Measurements from ENCODE around the gene AKT3. TPM values are rescaled to one million over a fixed set of nuclear protein-coding genes. Genes with fewer than 3 reads are reported as not detected.
A peak's percentile ranks its signal among the peaks of the same experiment; 100 is the strongest.

AKT3 gene
- total RNA-seq, 4 donors from 2014 or later, result 8.5 to 16.0 (median 15.2) TPM

DNA sequence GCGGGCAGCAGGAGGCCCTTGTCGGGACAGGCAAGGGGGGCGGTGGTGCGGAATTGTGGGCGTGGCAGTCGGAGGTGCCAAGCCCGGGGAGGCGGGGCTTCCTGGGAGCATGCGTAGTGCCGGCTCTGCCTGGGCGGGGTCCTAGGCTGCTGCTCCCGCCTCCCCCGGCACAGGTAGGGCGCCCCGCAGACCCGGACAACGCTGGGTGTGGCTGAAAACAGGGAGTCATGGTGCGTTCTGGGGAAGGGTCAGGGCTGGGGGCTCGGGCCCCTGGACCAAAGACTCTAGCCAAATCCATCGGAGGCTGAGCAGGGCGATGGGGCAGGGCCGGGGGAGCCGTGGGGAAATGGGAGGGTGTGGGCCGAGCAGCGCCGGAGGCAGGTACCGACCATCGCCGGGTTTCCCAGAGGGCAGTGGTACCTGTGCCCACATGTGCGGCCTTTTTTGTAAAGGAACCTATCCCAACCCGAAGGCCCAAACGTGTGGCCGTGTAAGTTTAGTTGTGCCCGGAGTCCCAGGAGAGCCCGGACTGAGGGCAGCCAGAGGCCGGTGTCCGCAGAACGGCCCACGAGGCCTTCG lies 362.3 kb downstream of the AKT3 start:
- DNase-seq (no peak), ATAC-seq (no peak)
- TF ChIP-seq POLR2A (IDR thresholded peaks at IDR 0.05), result no peak
- TF ChIP-seq, protein P1, sequence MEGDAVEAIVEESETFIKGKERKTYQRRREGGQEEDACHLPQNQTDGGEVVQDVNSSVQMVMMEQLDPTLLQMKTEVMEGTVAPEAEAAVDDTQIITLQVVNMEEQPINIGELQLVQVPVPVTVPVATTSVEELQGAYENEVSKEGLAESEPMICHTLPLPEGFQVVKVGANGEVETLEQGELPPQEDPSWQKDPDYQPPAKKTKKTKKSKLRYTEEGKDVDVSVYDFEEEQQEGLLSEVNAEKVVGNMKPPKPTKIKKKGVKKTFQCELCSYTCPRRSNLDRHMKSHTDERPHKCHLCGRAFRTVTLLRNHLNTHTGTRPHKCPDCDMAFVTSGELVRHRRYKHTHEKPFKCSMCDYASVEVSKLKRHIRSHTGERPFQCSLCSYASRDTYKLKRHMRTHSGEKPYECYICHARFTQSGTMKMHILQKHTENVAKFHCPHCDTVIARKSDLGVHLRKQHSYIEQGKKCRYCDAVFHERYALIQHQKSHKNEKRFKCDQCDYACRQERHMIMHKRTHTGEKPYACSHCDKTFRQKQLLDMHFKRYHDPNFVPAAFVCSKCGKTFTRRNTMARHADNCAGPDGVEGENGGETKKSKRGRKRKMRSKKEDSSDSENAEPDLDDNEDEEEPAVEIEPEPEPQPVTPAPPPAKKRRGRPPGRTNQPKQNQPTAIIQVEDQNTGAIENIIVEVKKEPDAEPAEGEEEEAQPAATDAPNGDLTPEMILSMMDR (IDR thresholded peaks at IDR 0.05 in 4 of 5, conservative IDR thresholded peaks at IDR 0.05 in 1 of 5), result no peak
- Histone ChIP-seq H3K36me3 (peaks cover 0 to 3% of the 10 kb centered on the region in 2 donors), H3K27ac (no peak overlapping the region), H3K4me1 (peaks cover 0 to 1% of the 10 kb centered on the region in 2 donors), H3K4me3 (no peak overlapping the region), H3K27me3 (no peaks in the 10 kb centered on the region), H3K9me3 (no peaks in the 10 kb centered on the region)
- intact Hi-C loops (cut with DNase I; ENCODE audit: low total_unique reads), result no loop called here
- in situ Hi-C loops (cut with MboI; ENCODE audit: low sequenced_read_pairs in 4 of 4), result no loop called here

GRCh38 chr1:243487036-243487648 lies 362.9 kb downstream of the AKT3 start:
- H3K27me3 ChIP-seq, result no peaks in the 10 kb centered on the region
- peaks cover 0 to 3% of the 10 kb centered on the region in 2 donors for H3K36me3 ChIP-seq
- no peak for DNase-seq
- in situ Hi-C loops (cut with MboI; ENCODE audit: low sequenced_read_pairs in 4 of 4) (no loop called here), intact Hi-C loops (cut with DNase I; ENCODE audit: low total_unique reads) (no loop called here)
- no peak overlapping the region for H3K27ac ChIP-seq
- no peaks in the 10 kb centered on the region for H3K9me3 ChIP-seq
- no peak for ATAC-seq
- H3K4me3 ChIP-seq, result no peak overlapping the region
- peaks cover 0 to 7% of the 10 kb centered on the region in 2 donors for H3K4me1 ChIP-seq
- no peak for TF ChIP-seq POLR2A (IDR thresholded peaks at IDR 0.05)
- TF ChIP-seq, protein P1 (IDR thresholded peaks at IDR 0.05 in 4 of 5, conservative IDR thresholded peaks at IDR 0.05 in 1 of 5), result no peak

- no peak overlapping the region for H3K4me3 ChIP-seq
- TF ChIP-seq, protein P1 (IDR thresholded peaks at IDR 0.05 in 4 of 5, conservative IDR thresholded peaks at IDR 0.05 in 1 of 5), result no peak
- no peak for TF ChIP-seq POLR2A (IDR thresholded peaks at IDR 0.05)
- ATAC-seq, result no peak
- no peak for DNase-seq
- peaks cover 0 to 13% of the 10 kb centered on the region in 2 donors for H3K4me1 ChIP-seq
- no peaks in the 10 kb centered on the region for H3K27me3 ChIP-seq
- no peaks in the 10 kb centered on the region for H3K9me3 ChIP-seq
- intact Hi-C loops (cut with DNase I; ENCODE audit: low total_unique reads), result no loop called here
- H3K36me3 ChIP-seq, result no peaks in the 10 kb centered on the region
- in situ Hi-C loops (cut with MboI; ENCODE audit: low sequenced_read_pairs in 4 of 4), result no loop called here
- H3K27ac ChIP-seq, result no peak overlapping the region
Observed at GRCh38 chr1:243483952-243484351, 366.1 kb downstream of the AKT3 start.

- peaks cover 0 to 13% of the 10 kb centered on the region in 2 donors for H3K4me1 ChIP-seq
- no peaks in the 10 kb centered on the region for H3K27me3 ChIP-seq
- in situ Hi-C loops (cut with MboI; ENCODE audit: low sequenced_read_pairs in 4 of 4), result no loop called here
- H3K27ac ChIP-seq, result no peak overlapping the region
- H3K4me3 ChIP-seq, result peak overlapping the region; percentile 23 to 44 (median 34)
- DNase-seq (no peak), ATAC-seq (no peak)
- no peaks in the 10 kb centered on the region for H3K9me3 ChIP-seq
- intact Hi-C loops (cut with DNase I; ENCODE audit: low total_unique reads), result no loop called here
- TF ChIP-seq POLR2A (IDR thresholded peaks at IDR 0.05), result no peak
- TF ChIP-seq, protein P1 (IDR thresholded peaks at IDR 0.05 in 4 of 5, conservative IDR thresholded peaks at IDR 0.05 in 1 of 5), result no peak
- no peaks in the 10 kb centered on the region for H3K36me3 ChIP-seq
Observed at GRCh38 chr1:243483071-243483771, 366.8 kb downstream of the AKT3 start.

Measured in gastrocnemius medialis (tissue), 4 donors.